Fibroblast of skin of back (primary cell): ENCODE measurements around the gene MYO3B.
"Not testable (repeated sequence)": the region's sequence is repeated elsewhere in the genome, so short reads cannot be mapped to it uniquely, and the experiment has no call there.

Source experiments
- DNase-seq: peaks from one replicate; pipeline ENCODE4 v3.0.0-alpha.2; 2013

MYO3B gene

GRCh38 chr2:170656669-170657068 lies 478.7 kb downstream of the MYO3B start:
- DNase-seq = no peak

GRCh38 chr2:170660409-170660808 lies 482.5 kb downstream of the MYO3B start:
- peak; percentile 33 for DNase-seq

- no peak for DNase-seq
Measured at GRCh38 chr2:170665743-170666142, 487.8 kb downstream of the MYO3B start.

GRCh38 chr2:170669909-170670308 lies 492.0 kb downstream of the MYO3B start:
- no peak for DNase-seq

GRCh38 chr2:170670651-170671050 lies 492.7 kb downstream of the MYO3B start:
- no peak for DNase-seq

GRCh38 chr2:170671079-170671478 lies 493.1 kb downstream of the MYO3B start:
- no peak for DNase-seq

- not testable (repeated sequence) for DNase-seq
Measured at GRCh38 chr2:170674282-170674681, 496.3 kb downstream of the MYO3B start.

- DNase-seq = no peak
Measured at GRCh38 chr2:170675701-170676100, 497.8 kb downstream of the MYO3B start.

GRCh38 chr2:170679607-170680079 lies 501.7 kb downstream of the MYO3B start:
- no peak for DNase-seq

- DNase-seq = no peak
Measured at GRCh38 chr2:170680172-170680941, 502.4 kb downstream of the MYO3B start.

- DNase-seq = no peak
Measured at GRCh38 chr2:170681311-170681710, 503.4 kb downstream of the MYO3B start.

- no peak for DNase-seq
Measured at GRCh38 chr2:170685591-170685990, 507.6 kb downstream of the MYO3B start.

- no peak for DNase-seq
Measured at GRCh38 chr2:170689481-170689880, 511.5 kb downstream of the MYO3B start.

- DNase-seq = no peak
Measured at GRCh38 chr2:170690640-170691039, 512.7 kb downstream of the MYO3B start.

GRCh38 chr2:170694316-170694715 lies 516.4 kb downstream of the MYO3B start:
- DNase-seq = no peak

GRCh38 chr2:170695521-170696410 lies 517.8 kb downstream of the MYO3B start:
- no peak for DNase-seq

- no peak for DNase-seq
Measured at GRCh38 chr2:170696948-170697347, 519.0 kb downstream of the MYO3B start.

GRCh38 chr2:170701011-170701410 lies 523.1 kb downstream of the MYO3B start:
- DNase-seq = no peak

GRCh38 chr2:170703776-170704476 lies 526.0 kb downstream of the MYO3B start:
- DNase-seq = no peak
